ENCODE data around the gene MVD.

Gene MVD

DNA sequence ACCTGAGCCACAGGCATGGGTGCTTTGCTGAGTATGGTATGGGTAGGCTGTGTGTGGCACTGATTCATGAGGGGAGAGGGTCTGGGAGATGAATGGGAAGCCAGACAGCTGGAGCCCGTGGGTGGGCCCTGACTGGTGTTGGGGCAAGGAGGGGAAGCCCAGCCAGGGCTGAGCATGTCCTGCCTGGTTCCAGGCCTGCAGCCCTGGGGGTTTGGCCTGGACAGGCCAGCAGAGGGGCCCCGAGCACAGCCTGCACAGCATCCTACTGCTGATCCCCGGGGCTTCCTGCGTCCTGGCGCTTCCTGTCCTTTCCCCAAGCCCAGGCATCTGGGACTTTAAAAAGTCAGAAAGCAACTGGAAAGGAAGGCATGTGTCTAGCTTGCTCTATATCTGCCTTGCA, 4.6 kb upstream of the MVD start:
- Histone ChIP-seq H3K4me2 (ENCODE audit: low read depth, low read length, poor library complexity, severe bottlenecking) (no peak overlapping the region), H3K27ac (ENCODE audit: low read depth, low read length) (no peak overlapping the region), H3K9ac (ENCODE audit: low read length) (no peak overlapping the region), H2AFZ (ENCODE audit: low read depth, low read length, severe bottlenecking) (no peak overlapping the region), H3K9me3 (ENCODE audit: insufficient read depth, low read length) (no peaks in the 10 kb centered on the region), H3K36me3 (ENCODE audit: low read length) (no peaks in the 10 kb centered on the region), H3K79me2 (ENCODE audit: insufficient read depth, low read length) (peaks cover 3% of the 10 kb centered on the region), H3K4me3 (ENCODE audit: insufficient read depth, low read length, poor library complexity, severe bottlenecking) (no peak overlapping the region), H3K27me3 (ENCODE audit: low read length) (no peaks in the 10 kb centered on the region), H4K20me1 (ENCODE audit: low read depth, low read length) (no peaks in the 10 kb centered on the region), H3F3A (ENCODE audit: insufficient read depth) (0 out of 2 replicates have a peak, but pooled peaks cover 10% of the 10 kb centered on the region), H3K9me2 (replicated peaks; ENCODE audit: insufficient read depth, low read length) (no peaks in the 10 kb centered on the region)
- TF ChIP-seq, protein P1, sequence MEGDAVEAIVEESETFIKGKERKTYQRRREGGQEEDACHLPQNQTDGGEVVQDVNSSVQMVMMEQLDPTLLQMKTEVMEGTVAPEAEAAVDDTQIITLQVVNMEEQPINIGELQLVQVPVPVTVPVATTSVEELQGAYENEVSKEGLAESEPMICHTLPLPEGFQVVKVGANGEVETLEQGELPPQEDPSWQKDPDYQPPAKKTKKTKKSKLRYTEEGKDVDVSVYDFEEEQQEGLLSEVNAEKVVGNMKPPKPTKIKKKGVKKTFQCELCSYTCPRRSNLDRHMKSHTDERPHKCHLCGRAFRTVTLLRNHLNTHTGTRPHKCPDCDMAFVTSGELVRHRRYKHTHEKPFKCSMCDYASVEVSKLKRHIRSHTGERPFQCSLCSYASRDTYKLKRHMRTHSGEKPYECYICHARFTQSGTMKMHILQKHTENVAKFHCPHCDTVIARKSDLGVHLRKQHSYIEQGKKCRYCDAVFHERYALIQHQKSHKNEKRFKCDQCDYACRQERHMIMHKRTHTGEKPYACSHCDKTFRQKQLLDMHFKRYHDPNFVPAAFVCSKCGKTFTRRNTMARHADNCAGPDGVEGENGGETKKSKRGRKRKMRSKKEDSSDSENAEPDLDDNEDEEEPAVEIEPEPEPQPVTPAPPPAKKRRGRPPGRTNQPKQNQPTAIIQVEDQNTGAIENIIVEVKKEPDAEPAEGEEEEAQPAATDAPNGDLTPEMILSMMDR (IDR thresholded peaks at IDR 0.05; ENCODE audit: insufficient read depth, low read length, poor library complexity, severe bottlenecking) = no peak
- TF ChIP-seq EZH2phosphoT487 (conservative IDR thresholded peaks at IDR 0.05; ENCODE audit: low read length) = no peak

DNA sequence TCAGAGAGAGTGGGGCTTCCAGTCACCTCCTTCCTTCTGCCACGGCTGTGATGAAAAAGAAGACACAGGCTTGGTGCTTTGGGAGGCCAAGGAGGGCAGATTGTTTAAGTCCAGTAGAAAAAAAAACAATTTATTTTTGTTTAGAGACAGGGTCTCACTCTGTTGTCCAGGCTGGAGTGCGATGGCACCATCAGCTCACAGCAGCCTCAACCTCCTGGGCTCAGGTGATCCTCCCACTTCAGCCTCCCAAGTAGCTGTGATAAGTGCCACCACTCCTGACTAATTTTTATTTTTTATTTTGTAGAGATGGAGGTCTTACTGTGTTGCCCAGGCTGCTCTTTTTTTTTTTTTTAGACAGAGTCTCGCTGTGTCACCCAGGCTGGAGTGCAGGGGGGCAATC, 2.7 kb upstream of the MVD start:
- TF ChIP-seq EZH2phosphoT487 (conservative IDR thresholded peaks at IDR 0.05; ENCODE audit: low read length) = no peak
- TF ChIP-seq, protein P1 (IDR thresholded peaks at IDR 0.05; ENCODE audit: insufficient read depth, low read length, poor library complexity, severe bottlenecking) = no peak
- no peaks in the 10 kb centered on the region for H3K27me3 ChIP-seq (ENCODE audit: low read length)

DNA sequence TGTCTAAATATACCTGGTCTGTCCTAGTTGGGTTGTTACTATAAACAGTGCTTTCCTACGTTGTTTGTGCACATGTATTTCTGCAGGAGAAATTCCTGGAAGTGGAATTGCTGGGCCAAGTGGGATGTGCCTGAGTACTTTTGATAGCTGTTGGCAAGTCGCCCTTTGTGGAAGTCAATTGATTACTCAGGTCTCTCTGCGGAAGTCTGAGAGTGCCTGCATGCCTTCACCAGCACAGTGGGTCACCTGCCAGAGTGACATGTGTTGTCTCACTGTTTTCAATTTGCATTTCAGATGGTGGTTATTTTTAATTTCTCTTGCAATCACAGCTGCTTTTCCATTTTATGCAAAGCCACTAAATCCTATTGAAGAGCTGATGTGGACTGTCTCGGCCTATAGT, 2.3 kb upstream of the MVD start:
- Histone ChIP-seq H3K27me3 (ENCODE audit: low read length) (no peaks in the 10 kb centered on the region), H3K9me3 (ENCODE audit: insufficient read depth, low read length) (no peaks in the 10 kb centered on the region), H3K9ac (ENCODE audit: low read length) (no peak overlapping the region), H3K36me3 (ENCODE audit: low read length) (no peaks in the 10 kb centered on the region), H3K4me2 (ENCODE audit: low read depth, low read length, poor library complexity, severe bottlenecking) (no peak overlapping the region), H3K9me2 (replicated peaks; ENCODE audit: insufficient read depth, low read length) (no peaks in the 10 kb centered on the region), H4K20me1 (ENCODE audit: low read depth, low read length) (0 out of 2 replicates have a peak, but pooled peaks cover 2% of the 10 kb centered on the region), H3K79me2 (ENCODE audit: insufficient read depth, low read length) (peaks cover 23% of the 10 kb centered on the region), H3K27ac (ENCODE audit: low read depth, low read length) (no peak overlapping the region), H2AFZ (ENCODE audit: low read depth, low read length, severe bottlenecking) (no peak overlapping the region), H3K4me3 (ENCODE audit: insufficient read depth, low read length, poor library complexity, severe bottlenecking) (no peak overlapping the region), H3F3A (ENCODE audit: insufficient read depth) (peaks cover 21% of the 10 kb centered on the region)
- TF ChIP-seq, protein P1 (IDR thresholded peaks at IDR 0.05; ENCODE audit: insufficient read depth, low read length, poor library complexity, severe bottlenecking) = no peak
- no peak for TF ChIP-seq EZH2phosphoT487 (conservative IDR thresholded peaks at IDR 0.05; ENCODE audit: low read length)

More for the DNA sequence above, 2.7 kb upstream of the MVD start:
- H3K36me3 ChIP-seq (ENCODE audit: low read length) = no peaks in the 10 kb centered on the region
- H3K4me3 ChIP-seq (ENCODE audit: insufficient read depth, low read length, poor library complexity, severe bottlenecking) = no peak overlapping the region
- H2AFZ ChIP-seq (ENCODE audit: low read depth, low read length, severe bottlenecking) = no peak overlapping the region
- H3F3A ChIP-seq (ENCODE audit: insufficient read depth) = peaks cover 21% of the 10 kb centered on the region
- H3K27ac ChIP-seq (ENCODE audit: low read depth, low read length) = no peak overlapping the region; the same call in 1 of the 2 replicates
- H4K20me1 ChIP-seq (ENCODE audit: low read depth, low read length) = 0 out of 2 replicates have a peak, but pooled peaks cover 2% of the 10 kb centered on the region
- H3K79me2 ChIP-seq (ENCODE audit: insufficient read depth, low read length) = peaks cover 21% of the 10 kb centered on the region
- no peak overlapping the region for H3K9ac ChIP-seq (ENCODE audit: low read length)
- H3K4me2 ChIP-seq (ENCODE audit: low read depth, low read length, poor library complexity, severe bottlenecking) = no peak overlapping the region
- H3K9me2 ChIP-seq (replicated peaks; ENCODE audit: insufficient read depth, low read length) = no peaks in the 10 kb centered on the region
- H3K9me3 ChIP-seq (ENCODE audit: insufficient read depth, low read length) = no peaks in the 10 kb centered on the region

Data from SU-DHL-6 (cell line).